Esophagus muscularis mucosa (tissue), 4 donors: ENCODE results near the gene ENOSF1.

ENCODE experiments used
- EP300 ChIP-seq: sonication (generic); formaldehyde crosslinking; IDR thresholded peaks from one replicate; pipeline ENCODE4 v1.6.1; 2017; ENCODE audit warnings: antibody characterized with exemption
- POLR2A ChIP-seq: fragments of 450-650 bp; IDR thresholded peaks from one replicate; pipeline ENCODE4 v1.6.1; 2017; ENCODE audit warnings: antibody characterized with exemption, moderate library complexity, mild to moderate bottlenecking, low read depth
- TF ChIP-seq, protein P1 (sequence below), 3 experiments: fragments of 200-600 bp in 2 of 3; fragments of 450-650 bp in 1 of 3; sonication (generic) in 2 of 3; IDR thresholded peaks; one replicate each; pipeline ENCODE4 v1.5.1; 2017 to 2019; ENCODE audit warnings: antibody characterized with exemption in 3 of 3, mild to moderate bottlenecking in 2 of 3, moderate library complexity in 1 of 3

DNA sequence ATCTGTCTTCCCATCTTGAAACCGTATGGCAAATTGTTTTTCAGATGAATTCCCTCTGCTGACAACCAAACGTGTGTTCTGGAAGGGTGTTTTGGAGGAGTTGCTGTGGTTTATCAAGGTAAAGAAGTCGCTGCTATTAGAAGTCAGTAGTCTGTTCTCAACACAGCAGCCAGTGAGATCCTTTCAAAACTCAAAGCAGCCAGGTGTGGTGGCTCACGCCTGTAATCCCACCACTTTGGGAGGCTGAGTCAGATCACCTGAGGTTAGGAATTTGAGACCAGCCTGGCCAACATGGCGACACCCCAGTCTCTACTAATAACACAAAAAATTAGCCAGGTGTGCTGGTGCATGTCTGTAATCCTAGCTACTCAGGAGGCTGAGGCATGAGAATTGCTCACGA lies 52.8 kb downstream of the ENOSF1 start:
- TF ChIP-seq, protein P1, sequence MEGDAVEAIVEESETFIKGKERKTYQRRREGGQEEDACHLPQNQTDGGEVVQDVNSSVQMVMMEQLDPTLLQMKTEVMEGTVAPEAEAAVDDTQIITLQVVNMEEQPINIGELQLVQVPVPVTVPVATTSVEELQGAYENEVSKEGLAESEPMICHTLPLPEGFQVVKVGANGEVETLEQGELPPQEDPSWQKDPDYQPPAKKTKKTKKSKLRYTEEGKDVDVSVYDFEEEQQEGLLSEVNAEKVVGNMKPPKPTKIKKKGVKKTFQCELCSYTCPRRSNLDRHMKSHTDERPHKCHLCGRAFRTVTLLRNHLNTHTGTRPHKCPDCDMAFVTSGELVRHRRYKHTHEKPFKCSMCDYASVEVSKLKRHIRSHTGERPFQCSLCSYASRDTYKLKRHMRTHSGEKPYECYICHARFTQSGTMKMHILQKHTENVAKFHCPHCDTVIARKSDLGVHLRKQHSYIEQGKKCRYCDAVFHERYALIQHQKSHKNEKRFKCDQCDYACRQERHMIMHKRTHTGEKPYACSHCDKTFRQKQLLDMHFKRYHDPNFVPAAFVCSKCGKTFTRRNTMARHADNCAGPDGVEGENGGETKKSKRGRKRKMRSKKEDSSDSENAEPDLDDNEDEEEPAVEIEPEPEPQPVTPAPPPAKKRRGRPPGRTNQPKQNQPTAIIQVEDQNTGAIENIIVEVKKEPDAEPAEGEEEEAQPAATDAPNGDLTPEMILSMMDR (IDR thresholded peaks at IDR 0.05): no peak
- TF ChIP-seq EP300 (no peak), POLR2A (no peak)
